Activated T-helper 2 cell treated with anti-CD3 and anti-CD28 coated beads, Interferon-gamma antibody, Interleukin-2, Interleukin-4, amounts not matched to agents 10 μg/mL and 5 μg/mL and 100 μg/mL, durations not matched to agents 14 hours and 24 hours and 36 hours (primary cell): ENCODE measurements around the gene SEMA3F. TPM values are rescaled to one million over a fixed set of nuclear protein-coding genes. Genes with fewer than 3 reads are reported as not detected.

Experiments
- DNase-seq: peaks from one replicate; pipeline ENCODE4 v3.0.0; 2021; ENCODE audit warnings: low spot score
- H3K27ac Mint-ChIP-seq: one replicate; pipeline ENCODE4 v1.8.0; 2021; ENCODE audit warnings: mixed read lengths
- H3K27me3 Mint-ChIP-seq: one replicate; pipeline ENCODE4 v1.8.0; 2021; ENCODE audit warnings: low read depth, mixed read lengths
- H3K36me3 Mint-ChIP-seq: one replicate; pipeline ENCODE4 v1.8.0; 2021; ENCODE audit warnings: low read depth, mixed read lengths
- H3K4me1 Mint-ChIP-seq: one replicate; pipeline ENCODE4 v1.8.0; 2021; ENCODE audit warnings: low read depth, mixed read lengths
- H3K4me3 Mint-ChIP-seq: one replicate; pipeline ENCODE4 v1.8.0; 2021; ENCODE audit warnings: low read depth, mild to moderate bottlenecking, moderate library complexity, mixed read lengths
- H3K9me3 Mint-ChIP-seq: one replicate; pipeline ENCODE4 v1.8.0; 2021; ENCODE audit warnings: mixed read lengths
- intact Hi-C: fragments of 100-400 bp; cut with micrococcal nuclease; formaldehyde crosslinking; loops from one replicate; pipeline ENCODE4 v1.15.1; 2023
- total RNA-seq: library from RNA; stranded (reverse); gene quantifications from 2 replicates; pipeline ENCODE4 v1.2.3, GENCODE V29; 2022

SEMA3F gene
- total RNA-seq, 1 donor from 2014 or later: 0.21 TPM

DNA sequence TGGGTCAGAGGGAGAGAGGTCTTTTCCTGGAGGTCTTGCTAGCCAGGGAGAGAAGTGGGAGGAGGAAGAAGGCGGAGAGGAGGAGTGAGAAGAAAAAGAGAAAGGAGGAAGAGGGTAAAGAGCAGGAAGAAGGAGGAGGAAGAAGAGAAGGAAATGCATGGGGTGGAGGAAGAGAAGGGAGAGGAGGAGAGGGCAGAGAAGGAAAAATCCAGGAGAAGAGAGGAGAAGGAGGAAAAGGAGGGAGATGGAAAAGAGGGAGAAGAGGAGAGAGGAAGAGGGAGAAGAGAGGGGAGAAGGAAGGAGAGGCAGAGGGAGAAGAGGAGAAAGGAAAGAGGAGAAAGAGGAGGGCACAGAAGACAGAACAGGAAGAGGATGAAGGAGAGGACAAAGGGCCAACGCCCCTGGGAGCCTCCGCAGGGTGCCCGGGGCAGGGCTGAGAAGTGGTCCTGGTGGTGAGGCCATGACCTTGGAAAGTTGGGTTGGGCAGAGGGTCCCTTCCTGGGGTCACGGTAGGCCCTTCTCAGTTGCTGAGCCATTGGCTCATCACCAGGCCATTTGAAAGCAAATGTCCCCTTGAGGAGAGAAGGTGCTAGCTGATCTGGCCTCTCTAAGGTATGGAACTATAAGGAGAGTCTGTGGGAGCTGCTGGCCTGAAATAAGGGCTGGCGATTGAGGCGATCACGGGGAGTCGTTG lies 1.2 kb upstream of the SEMA3F start:
- Mint-ChIP-seq H3K4me3 (peak overlapping the region; percentile 63), H3K36me3 (no peaks in the 10 kb centered on the region), H3K27ac (no peak overlapping the region), H3K4me1 (peaks cover 5% of the 10 kb centered on the region), H3K9me3 (no peaks in the 10 kb centered on the region), H3K27me3 (peaks cover 32% of the 10 kb centered on the region)
- DNase-seq: no peak
- intact Hi-C loops: no loop called here

DNA sequence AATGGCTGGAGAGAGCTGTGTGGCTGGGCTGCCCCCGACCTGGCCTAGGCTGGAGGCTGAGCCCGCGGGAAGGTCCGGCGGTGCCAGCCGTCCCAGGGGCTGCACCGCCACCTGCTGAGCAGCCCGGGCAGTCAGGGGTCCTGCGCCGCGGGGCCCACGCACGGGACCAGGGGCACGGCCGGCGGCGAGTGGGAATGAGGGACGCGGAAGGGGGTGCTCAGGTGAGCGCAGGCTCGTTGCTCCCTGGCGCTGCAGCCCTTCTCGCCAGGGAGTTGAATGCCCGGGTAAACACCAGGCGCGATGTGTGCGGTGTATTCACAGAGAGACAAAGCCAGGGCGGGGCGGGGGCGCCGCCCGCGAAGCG lies 666 bp upstream of the SEMA3F start:
- peaks cover 33% of the 10 kb centered on the region for H3K27me3 Mint-ChIP-seq
- H3K4me3 Mint-ChIP-seq: peak overlapping the region; percentile 63
- no peaks in the 10 kb centered on the region for H3K36me3 Mint-ChIP-seq
- H3K9me3 Mint-ChIP-seq: no peaks in the 10 kb centered on the region
- intact Hi-C loops: no loop called here
- peaks cover 5% of the 10 kb centered on the region for H3K4me1 Mint-ChIP-seq
- H3K27ac Mint-ChIP-seq: no peak overlapping the region
- no peak for DNase-seq

- Mint-ChIP-seq H3K4me1 (peaks cover 5% of the 10 kb centered on the region), H3K9me3 (no peaks in the 10 kb centered on the region), H3K27me3 (peaks cover 33% of the 10 kb centered on the region), H3K36me3 (no peaks in the 10 kb centered on the region), H3K27ac (no peak overlapping the region), H3K4me3 (peak overlapping the region; percentile 71)
- intact Hi-C loops: no loop called here
- DNase-seq: no peak
Measured at GRCh38 chr3:50155491-50155878, 361 bp downstream of the SEMA3F start.

- Mint-ChIP-seq H3K36me3 (no peaks in the 10 kb centered on the region), H3K27ac (no peak overlapping the region), H3K4me3 (peak overlapping the region; percentile 71), H3K27me3 (peaks cover 33% of the 10 kb centered on the region), H3K9me3 (no peaks in the 10 kb centered on the region), H3K4me1 (peaks cover 5% of the 10 kb centered on the region)
- DNase-seq: no peak
- intact Hi-C loops: no loop called here
Measured at GRCh38 chr3:50155891-50156290, 767 bp downstream of the SEMA3F start.

DNA sequence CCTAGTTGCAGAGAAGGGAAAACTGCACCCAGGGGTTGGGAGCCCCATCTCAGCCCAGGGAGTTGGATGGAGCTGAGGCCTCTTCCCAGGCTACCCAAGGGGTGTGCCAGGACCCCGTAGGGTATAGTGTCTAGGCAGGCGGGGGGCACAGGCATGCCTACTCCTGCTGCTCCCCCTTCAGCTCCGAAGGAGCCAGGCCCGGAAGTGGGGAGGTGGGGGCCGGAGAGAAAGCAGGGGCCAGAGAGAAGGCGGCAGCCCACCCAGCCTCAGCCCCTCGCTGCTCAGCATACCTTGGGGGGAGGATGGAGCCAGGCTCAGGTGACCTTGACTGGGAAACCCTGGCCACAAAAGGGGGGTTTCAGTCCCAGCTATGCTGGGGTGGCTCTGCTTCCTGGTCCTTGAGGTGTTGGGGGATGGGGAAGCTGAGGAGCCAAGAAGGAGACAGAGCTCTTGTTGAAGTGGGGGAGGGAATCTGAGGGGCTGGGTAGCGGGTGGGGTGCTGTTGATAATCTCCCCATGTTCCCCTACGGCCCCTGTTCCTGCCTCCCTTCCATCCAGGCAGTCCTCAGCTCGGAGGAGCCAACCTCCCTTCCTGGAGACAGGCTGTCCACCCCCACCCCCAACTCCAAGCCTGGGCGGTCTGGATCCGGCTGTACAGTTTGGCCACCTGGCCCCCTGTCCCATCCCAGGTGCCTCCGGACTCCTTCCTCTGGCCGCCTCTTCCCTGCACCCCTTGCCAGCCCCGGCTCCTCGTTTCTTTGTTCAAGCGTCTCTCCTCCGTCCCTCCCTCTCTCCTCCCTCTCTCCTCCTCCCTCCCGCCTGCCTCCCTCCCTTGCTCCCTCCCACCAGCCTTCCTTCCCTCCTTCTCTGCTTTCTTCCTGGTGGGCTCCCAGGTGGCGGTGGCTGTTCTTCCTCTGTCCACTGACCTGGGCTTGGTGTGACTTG lies 1.7 kb downstream of the SEMA3F start:
- no peaks in the 10 kb centered on the region for H3K36me3 Mint-ChIP-seq
- intact Hi-C loops: no loop called here
- H3K27ac Mint-ChIP-seq: no peak overlapping the region
- H3K4me3 Mint-ChIP-seq: no peak overlapping the region
- H3K27me3 Mint-ChIP-seq: peaks cover 33% of the 10 kb centered on the region
- no peaks in the 10 kb centered on the region for H3K9me3 Mint-ChIP-seq
- H3K4me1 Mint-ChIP-seq: peaks cover 5% of the 10 kb centered on the region
- DNase-seq: no peak

DNA sequence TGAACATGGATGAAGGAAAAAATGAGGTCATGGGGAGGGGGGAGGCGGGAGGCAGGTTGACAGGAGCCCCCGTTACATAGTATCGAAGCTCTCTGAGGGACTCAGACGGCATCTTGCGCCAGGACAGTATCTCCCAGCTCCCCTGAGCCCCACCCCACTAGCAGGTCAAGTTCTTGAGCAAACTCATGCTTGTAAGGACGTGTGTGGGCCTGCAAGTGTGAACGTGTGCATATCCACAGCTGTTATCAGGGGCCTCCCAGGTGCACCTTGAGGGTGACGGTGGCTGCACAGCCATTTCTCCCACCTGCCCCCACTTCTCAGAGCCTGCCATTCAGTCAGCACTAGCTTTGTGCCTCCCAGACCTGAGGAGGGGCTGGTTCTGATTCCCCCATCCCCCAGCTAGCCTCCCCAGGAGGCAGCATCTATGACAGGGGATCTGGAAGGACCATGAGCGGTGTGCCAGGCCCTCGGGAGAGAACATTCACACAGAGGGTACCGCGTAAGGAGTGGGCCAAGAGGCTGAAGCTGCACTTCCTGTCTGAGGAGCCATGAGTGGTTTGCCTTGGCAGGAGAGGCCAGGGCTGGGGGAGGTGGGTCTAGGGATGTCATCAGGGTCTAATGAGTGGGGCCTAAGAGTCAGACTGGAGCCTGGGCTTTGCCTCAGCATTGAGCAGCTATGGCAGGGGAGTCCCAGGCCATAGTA lies 2.9 kb downstream of the SEMA3F start:
- no peak overlapping the region for H3K27ac Mint-ChIP-seq
- intact Hi-C loops: no loop called here
- H3K27me3 Mint-ChIP-seq: peaks cover 33% of the 10 kb centered on the region
- no peaks in the 10 kb centered on the region for H3K9me3 Mint-ChIP-seq
- no peak overlapping the region for H3K4me3 Mint-ChIP-seq
- DNase-seq: no peak
- H3K4me1 Mint-ChIP-seq: peaks cover 5% of the 10 kb centered on the region
- H3K36me3 Mint-ChIP-seq: no peaks in the 10 kb centered on the region

GRCh38 chr3:50158530-50159146 lies 3.5 kb downstream of the SEMA3F start:
- H3K27me3 Mint-ChIP-seq: peaks cover 27% of the 10 kb centered on the region
- no peaks in the 10 kb centered on the region for H3K9me3 Mint-ChIP-seq
- H3K4me1 Mint-ChIP-seq: peaks cover 5% of the 10 kb centered on the region
- DNase-seq: no peak
- no peaks in the 10 kb centered on the region for H3K36me3 Mint-ChIP-seq
- H3K4me3 Mint-ChIP-seq: no peak overlapping the region
- intact Hi-C loops: no loop called here
- H3K27ac Mint-ChIP-seq: no peak overlapping the region

DNA sequence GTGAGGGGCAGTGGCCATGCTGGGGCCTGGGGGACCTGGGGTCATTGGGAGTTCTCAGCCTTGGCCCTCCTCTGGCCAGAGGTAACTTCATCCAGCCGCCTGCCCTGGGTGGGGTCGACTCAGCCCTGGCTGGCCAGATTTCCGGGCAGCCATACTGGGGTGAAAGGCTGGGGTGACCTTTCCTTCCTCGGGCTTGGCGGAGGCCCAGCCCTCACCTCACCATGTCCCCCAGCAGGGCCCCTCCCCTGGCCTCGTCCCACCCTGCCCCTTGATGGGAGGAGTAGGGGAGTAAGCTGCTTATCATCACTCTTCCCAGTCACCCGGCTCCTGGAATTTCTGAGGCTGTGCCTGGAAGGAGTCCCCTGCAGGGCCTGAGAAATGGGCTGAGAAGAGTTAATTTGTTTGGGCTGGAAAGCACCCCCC lies 5.4 kb downstream of the SEMA3F start:
- Mint-ChIP-seq H3K4me3 (no peak overlapping the region), H3K4me1 (peaks cover 2% of the 10 kb centered on the region)

DNA sequence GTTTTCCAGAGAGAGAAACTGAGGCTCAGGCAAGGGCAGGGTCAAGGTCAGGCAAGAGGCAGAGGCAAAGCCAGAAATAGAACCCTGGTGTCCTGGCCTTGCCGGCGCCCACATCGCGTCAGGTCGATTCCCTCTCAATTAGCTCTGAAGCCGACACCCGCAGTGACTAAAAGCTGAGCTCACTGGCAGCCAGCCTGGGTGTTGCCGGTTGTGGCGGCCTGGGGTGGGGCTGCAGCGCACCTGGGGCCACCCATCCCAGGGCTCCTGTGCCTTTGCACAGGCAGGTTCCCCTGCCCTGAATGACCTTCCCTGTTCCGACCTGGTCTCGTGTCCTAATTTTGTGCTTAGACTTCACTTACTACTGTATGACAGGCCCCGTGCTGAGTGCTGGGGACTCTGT lies 6.2 kb downstream of the SEMA3F start:
- intact Hi-C loops: no loop called here
- H3K27me3 Mint-ChIP-seq: peaks cover 15% of the 10 kb centered on the region
- no peaks in the 10 kb centered on the region for H3K9me3 Mint-ChIP-seq
- no peaks in the 10 kb centered on the region for H3K4me1 Mint-ChIP-seq
- H3K27ac Mint-ChIP-seq: no peak overlapping the region
- DNase-seq: no peak
- no peak overlapping the region for H3K4me3 Mint-ChIP-seq
- H3K36me3 Mint-ChIP-seq: no peaks in the 10 kb centered on the region

More for the DNA sequence above, 5.4 kb downstream of the SEMA3F start:
- Mint-ChIP-seq H3K36me3 (no peaks in the 10 kb centered on the region), H3K9me3 (no peaks in the 10 kb centered on the region), H3K27ac (no peak overlapping the region), H3K27me3 (peaks cover 22% of the 10 kb centered on the region)
- intact Hi-C loops: no loop called here
- DNase-seq: no peak

GRCh38 chr3:50162034-50162883 lies 7.1 kb downstream of the SEMA3F start:
- Mint-ChIP-seq H3K36me3 (no peaks in the 10 kb centered on the region), H3K27me3 (peaks cover 12% of the 10 kb centered on the region), H3K9me3 (no peaks in the 10 kb centered on the region), H3K4me3 (no peak overlapping the region), H3K27ac (no peak overlapping the region), H3K4me1 (no peaks in the 10 kb centered on the region)
- DNase-seq: no peak
- intact Hi-C loops: no loop called here

DNA sequence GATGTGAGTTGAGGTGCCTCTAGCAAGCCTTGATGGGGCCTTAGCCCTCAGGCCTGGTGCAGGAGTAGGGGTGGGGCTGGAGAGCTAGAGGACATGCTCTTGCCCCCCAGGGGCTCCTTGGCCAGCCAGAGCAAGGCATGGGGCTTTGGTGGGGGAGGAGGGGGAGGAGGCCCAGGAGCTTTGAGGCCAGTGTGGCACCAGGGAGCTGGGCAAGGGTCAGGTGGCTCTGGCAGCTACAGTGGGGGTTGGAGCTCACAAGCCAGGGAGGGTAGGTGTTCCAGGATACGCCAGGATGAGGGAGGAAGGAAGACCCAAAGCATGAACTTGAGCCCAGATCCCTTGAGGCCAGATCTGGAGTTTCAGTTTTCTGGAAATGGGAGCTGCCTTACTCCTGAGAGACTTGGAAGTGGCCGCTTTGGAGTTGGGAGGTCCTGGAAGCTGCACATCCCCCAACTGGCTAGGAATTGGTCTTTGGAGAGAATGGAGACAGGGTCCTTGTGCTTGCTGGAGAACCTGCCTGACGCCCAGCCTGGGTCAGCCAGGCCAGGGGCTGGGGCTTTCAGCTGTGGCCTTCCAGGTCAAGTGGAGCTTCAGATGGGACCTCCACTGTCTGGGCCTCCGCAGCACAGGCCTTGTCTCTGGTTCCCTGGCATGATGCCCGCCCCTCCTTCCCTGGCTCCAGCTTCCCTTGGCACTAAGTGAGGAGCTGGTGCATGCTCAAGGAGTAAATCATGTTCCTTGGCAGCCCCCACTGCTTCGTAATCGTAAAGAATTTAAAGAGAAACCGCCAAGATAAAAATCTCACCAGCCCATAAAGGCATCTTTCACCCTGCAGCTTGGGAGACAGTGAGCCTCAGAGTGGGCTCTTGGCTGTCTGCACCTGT lies 8.7 kb downstream of the SEMA3F start:
- no peaks in the 10 kb centered on the region for H3K4me1 Mint-ChIP-seq
- no peaks in the 10 kb centered on the region for H3K9me3 Mint-ChIP-seq
- DNase-seq: no peak
- H3K36me3 Mint-ChIP-seq: no peaks in the 10 kb centered on the region
- no peak overlapping the region for H3K4me3 Mint-ChIP-seq
- no peak overlapping the region for H3K27ac Mint-ChIP-seq
- intact Hi-C loops: no loop called here
- H3K27me3 Mint-ChIP-seq: peaks cover 5% of the 10 kb centered on the region
